OCI-LY7 (cell line): ENCODE data around the gene RALB. TPM values are rescaled to one million over a fixed set of nuclear protein-coding genes. Genes with fewer than 3 reads are reported as not detected.

Experiments
- BruUV-seq: library from RNA; stranded (reverse); fragments of 400-500 nt; replicated peaks from 2 replicates; lab custom pipeline; 2021; lab: Mats Ljungman, UMichigan
- CTCF ChIA-PET: fragments of 300-600 bp; sonication (Branson Sonifier 250); formaldehyde crosslinking; loops from one replicate; lab custom pipeline; 2022; ENCODE audit warnings: antibody characterized with exemption; ENCODE audit not compliant: unreplicated experiment; lab: Charles Lee
- POLR2A ChIA-PET: fragments of 300-600 bp; sonication (Branson Sonifier 250); formaldehyde crosslinking; loops from one replicate; lab custom pipeline; 2022; ENCODE audit warnings: antibody characterized with exemption; lab: Charles Lee
- DNase-seq: peaks from one replicate; pipeline ENCODE4 v3.0.0-alpha.2; 2015; ENCODE audit warnings: low spot score
- H2AFZ ChIP-seq: fragments of 200-600 bp; sonication (generic), shearing (Covaris generic); 2 replicates; pipeline ENCODE4 v1.6.1; 2014; ENCODE audit warnings: mild to moderate bottlenecking, antibody characterized with exemption, low read length, moderate library complexity
- H3K27ac ChIP-seq: fragments of 200-600 bp; sonication (generic); 2 replicates; pipeline ENCODE4 v1.5.1; 2014; ENCODE audit warnings: mixed run types, low read depth, mild to moderate bottlenecking, moderate library complexity, low read length, inconsistent platforms; ENCODE audit not compliant: poor library complexity, severe bottlenecking
- H3K36me3 ChIP-seq: fragments of 200-600 bp; sonication (generic); 2 replicates; pipeline ENCODE4 v1.6.1; 2014; ENCODE audit warnings: mild to moderate bottlenecking, antibody characterized with exemption, low read length, moderate library complexity, mixed read lengths; ENCODE audit not compliant: insufficient read depth
- H3K4me1 ChIP-seq: fragments of 200-600 bp; sonication (generic); 2 replicates; pipeline ENCODE4 v1.5.1; 2014; ENCODE audit warnings: mild to moderate bottlenecking, low read length; ENCODE audit not compliant: insufficient read depth, poor library complexity, severe bottlenecking
- H3K4me2 ChIP-seq: fragments of 200-600 bp; sonication (generic); 2 replicates; pipeline ENCODE4 v1.6.1; 2014; ENCODE audit warnings: mild to moderate bottlenecking, low read length
- H3K4me3 ChIP-seq: fragments of 200-600 bp; sonication (generic); 2 replicates; pipeline ENCODE4 v1.5.1; 2014; ENCODE audit warnings: mild to moderate bottlenecking, low read depth, low read length; ENCODE audit not compliant: poor library complexity, severe bottlenecking
- H3K79me2 ChIP-seq: fragments of 200-600 bp; sonication (generic); 2 replicates; pipeline ENCODE4 v1.6.1; 2016; ENCODE audit warnings: low read depth, mild to moderate bottlenecking, low read length, moderate library complexity, mixed read lengths; ENCODE audit not compliant: insufficient read depth
- H3K9me2 ChIP-seq: fragments of 200-600 bp; sonication (generic); 2 replicates; pipeline ENCODE4 v1.6.1; 2016; ENCODE audit warnings: mild to moderate bottlenecking, low read length, mixed read lengths; ENCODE audit not compliant: insufficient read depth
- H3K9me3 ChIP-seq: fragments of 200-600 bp; sonication (generic); 2 replicates; pipeline ENCODE4 v1.6.1; 2014; ENCODE audit warnings: mild to moderate bottlenecking, mixed run types, low read length, mixed read lengths
- H4K20me1 ChIP-seq: fragments of 200-600 bp; sonication (generic); 2 replicates; pipeline ENCODE4 v1.6.1; 2014; ENCODE audit warnings: mild to moderate bottlenecking, antibody characterized with exemption, low read length, moderate library complexity, mixed read lengths; ENCODE audit not compliant: insufficient read depth
- CTCF ChIP-seq: fragments of 200-600 bp; sonication (generic); conservative IDR thresholded peaks from 2 replicates; pipeline ENCODE4 v1.5.1; 2014; ENCODE audit warnings: mild to moderate bottlenecking, antibody characterized with exemption, low read length, moderate library complexity, mixed read lengths
- EZH2phosphoT487 ChIP-seq: fragments of 200-600 bp; sonication (generic); IDR thresholded peaks from 2 replicates; pipeline ENCODE4 v1.6.1; 2018; ENCODE audit warnings: low read depth, borderline replicate concordance, mild to moderate bottlenecking, mixed run types, antibody characterized with exemption, low read length, moderate library complexity, mixed read lengths
- intact Hi-C: fragments of 100-400 bp; cut with micrococcal nuclease; formaldehyde crosslinking; loops from one replicate; pipeline ENCODE4 v1.10.0; 2022; ENCODE audit not compliant: unreplicated experiment
- total RNA-seq, 2 experiments: library from RNA; depleted of rRNA in 1 of 2; stranded (reverse); fragments of >200 nt in 1 of 2; shearing (Covaris generic) in 1 of 2; gene quantifications; 2 replicates each; pipeline ENCODE4 v1.2.3, GENCODE V29; 2014 to 2022

The RALB gene
- total RNA-seq, 2 experiments from 2014 or later: 16.2 to 23.6 TPM

- H3K79me2 ChIP-seq: peaks cover 23% of the 10 kb centered on the region
- peaks cover 24% of the 10 kb centered on the region; the same call in 1 of the 2 replicates for H3K36me3 ChIP-seq
- H3K4me2 ChIP-seq: peak within 1 kb of the TSS; percentile 84
- peak within 1 kb of the TSS; percentile 76 for H3K4me3 ChIP-seq
- peaks cover 55% of the 10 kb centered on the region for H3K4me1 ChIP-seq
- DNase-seq: peak; percentile 90
- H2AFZ ChIP-seq: peak within 1 kb of the TSS; percentile 62
- peak within 1 kb of the TSS; percentile 78 for H3K27ac ChIP-seq
- CTCF ChIA-PET: interaction anchor here (0.6 to 0.7 kb wide), 2 partner anchors 49 to 93 kb away, joined by 3 read pairs; no protein-coding TSS in a partner anchor
- intact Hi-C loops: loop anchor here (1.0 to 5.0 kb wide), 3 partner anchors 46 to 466 kb away; partner anchors contain the start of genes EPB41L5 and PTPN4
- no peaks in the 10 kb centered on the region for H3K9me3 ChIP-seq
- H3K9me2 ChIP-seq: no peaks in the 10 kb centered on the region
- BruUV-seq: no TSS peak
- peaks cover 7% of the 10 kb centered on the region; the same call in 1 of the 2 replicates for H4K20me1 ChIP-seq
- POLR2A ChIA-PET: interaction anchor here (1.0 to 1.5 kb wide), 4 partner anchors 8 to 90 kb away, joined by 3 to 12 read pairs (median 4); no protein-coding TSS in a partner anchor
- TF ChIP-seq CTCF: peak; percentile 40; the same call in 1 of the 2 replicates
- TF ChIP-seq EZH2phosphoT487: no peak
These were observed 29.4 kb upstream of the RALB start, which contains the start of gene TMEM185B for GRCh38 chr2:120223034-120223912. TMEM185B (minus strand) TSS chr2:120223400; CDS start chr2:120222976, 424 bp downstream.

- intact Hi-C loops: loop anchor here (5.0 kb wide), 1 partner anchor 467 kb away; the partner anchor contains the start of gene PTPN4
- peaks cover 7% of the 10 kb centered on the region; the same call in 1 of the 2 replicates for H4K20me1 ChIP-seq
- DNase-seq: no peak
- peaks cover 23% of the 10 kb centered on the region for H3K79me2 ChIP-seq
- no peaks in the 10 kb centered on the region for H3K9me3 ChIP-seq
- peak overlapping the region; percentile 76 for H3K4me3 ChIP-seq
- POLR2A ChIA-PET: interaction anchor here (1.5 kb wide), 1 partner anchor 9 kb away, joined by 5 read pairs; no protein-coding TSS in a partner anchor
- TF ChIP-seq EZH2phosphoT487: no peak
- no peak for TF ChIP-seq CTCF
- H3K9me2 ChIP-seq: no peaks in the 10 kb centered on the region
- H2AFZ ChIP-seq: no peak overlapping the region
- CTCF ChIA-PET: no interaction called here
- no TSS peak for BruUV-seq
- peak overlapping the region; percentile 78 for H3K27ac ChIP-seq
- H3K4me1 ChIP-seq: peaks cover 65% of the 10 kb centered on the region
- peak overlapping the region; percentile 84 for H3K4me2 ChIP-seq
- peaks cover 24% of the 10 kb centered on the region; the same call in 1 of the 2 replicates for H3K36me3 ChIP-seq
These were observed 28.4 kb upstream of the RALB start for GRCh38 chr2:120224256-120224655.
